Hematopoietic multipotent progenitor cell treated with erythropoietin and hydrocortisone succinate and interleukin-3 and kit ligand, for 8 days (in vitro differentiated cells): ENCODE results near the gene ABHD15.

Experiments used
- DNase-seq: peaks from one replicate; pipeline ENCODE4 v3.0.0-alpha.2; 2015

ABHD15 gene

DNA sequence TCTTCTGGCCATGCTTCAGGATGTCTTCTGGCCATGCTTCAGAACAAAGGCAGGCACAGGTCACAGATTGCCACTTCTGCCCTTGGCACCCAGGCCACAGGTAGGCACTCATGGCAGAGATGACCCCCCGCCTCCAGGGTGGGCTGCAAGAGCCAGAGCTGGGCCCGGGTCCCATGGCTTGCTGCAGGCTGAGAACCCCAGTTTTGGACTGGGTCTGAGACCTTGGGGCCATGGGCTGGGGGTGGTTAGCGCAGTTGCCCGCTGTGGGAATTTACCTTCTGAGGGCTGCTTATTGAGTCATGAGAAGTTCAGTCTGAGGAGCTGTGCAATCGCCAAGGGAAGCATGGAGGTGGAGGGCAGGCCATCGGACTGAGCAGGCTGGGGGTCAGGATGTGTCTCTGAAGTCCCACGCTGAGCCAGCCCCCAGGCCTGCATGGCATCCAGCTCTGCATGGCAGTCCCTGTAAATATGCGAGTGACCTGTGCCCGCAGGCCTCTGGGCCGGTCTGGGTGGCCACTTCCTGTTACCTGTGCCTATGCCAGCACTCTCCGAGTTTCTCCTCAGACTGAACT is 27.8 kb upstream of the ABHD15 start:
- no peak for DNase-seq

DNA sequence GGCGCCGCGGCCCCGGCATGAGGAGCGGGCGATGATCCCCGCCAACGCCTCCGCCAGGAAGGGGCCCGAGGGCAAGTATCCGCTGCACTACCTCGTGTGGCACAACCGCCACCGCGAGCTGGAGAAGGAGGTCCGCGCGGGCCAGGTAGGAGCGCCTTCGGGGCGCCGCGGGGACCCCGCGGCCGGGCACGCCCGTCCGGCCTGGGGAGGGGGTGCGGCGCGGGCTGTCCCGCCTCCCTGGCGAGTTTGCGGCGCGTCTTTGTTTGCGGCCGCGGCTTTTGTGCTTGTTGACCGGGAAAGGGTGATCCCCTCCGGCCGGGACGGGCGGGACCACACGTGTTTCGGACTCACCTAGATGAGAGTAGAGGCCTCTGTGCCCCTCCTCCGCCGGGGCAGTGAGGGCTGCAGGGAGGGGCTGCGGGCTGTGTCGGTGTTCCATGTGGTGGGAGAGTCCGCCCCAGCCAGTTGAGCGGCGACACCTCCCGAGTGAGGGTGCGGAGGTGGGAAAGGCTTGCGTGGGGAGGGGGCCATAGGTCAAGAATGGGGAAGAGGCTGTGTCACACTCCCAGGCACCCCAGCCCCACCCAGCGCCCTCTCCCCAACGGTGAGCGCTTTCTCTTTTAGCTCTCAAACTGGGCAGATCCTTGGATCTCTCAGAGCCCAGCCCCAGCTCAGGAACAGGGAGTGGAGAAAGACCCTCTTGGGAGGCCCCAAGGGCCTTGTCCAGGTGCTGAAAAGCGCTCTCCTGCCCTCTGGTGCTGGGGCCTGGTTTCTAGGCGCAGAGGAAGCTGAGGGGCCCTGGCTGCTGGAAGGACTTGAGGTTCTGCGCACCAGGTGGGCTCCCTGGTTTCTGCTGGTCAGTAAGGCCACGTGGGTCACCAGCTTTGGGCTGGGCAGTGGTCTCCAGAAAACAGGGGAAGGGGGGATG is 27.0 kb upstream of the ABHD15 start:
- no peak for DNase-seq

DNA sequence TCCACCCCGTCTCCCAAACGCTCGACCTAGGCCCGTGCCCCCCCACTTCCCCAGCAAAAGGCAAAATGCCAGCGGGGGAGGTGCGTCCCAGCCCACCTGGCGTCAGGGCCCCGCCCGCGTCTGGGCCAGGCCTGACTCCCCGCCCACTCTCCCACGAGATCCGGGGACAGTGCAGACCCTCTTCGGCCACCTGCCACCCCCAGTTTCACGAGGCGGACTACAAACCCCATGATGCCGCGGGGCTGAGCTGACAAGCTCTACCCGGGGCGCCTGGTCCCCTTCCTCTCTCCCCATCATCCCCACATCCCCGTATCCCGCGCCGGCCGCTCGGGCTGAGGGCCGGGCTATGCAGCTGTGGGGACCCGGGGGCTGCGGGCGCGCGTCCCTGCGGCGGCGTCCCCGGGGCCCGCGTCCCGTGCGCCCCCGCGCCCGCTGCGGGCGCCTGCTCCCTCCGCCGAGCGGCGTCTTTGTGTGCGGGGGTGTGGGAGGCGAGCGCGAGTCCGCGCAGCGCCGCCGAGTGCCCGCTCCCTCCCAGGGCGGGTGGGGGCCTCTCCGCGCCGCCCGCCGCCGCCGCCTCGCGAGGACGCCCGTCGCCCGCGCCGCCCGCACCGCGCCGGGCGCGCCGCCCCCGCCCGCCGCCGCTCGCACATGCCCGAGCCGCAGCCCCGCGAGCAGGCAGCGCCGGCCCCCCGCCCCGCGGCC is 26.2 kb upstream of the ABHD15 start, which contains the start of gene ANKRD13B:
TSS of gene ANKRD13B (plus strand) at position 283 of the 702 bp plus-strand sequence. CDS start 490 bp downstream, outside the sequence.
- no peak for DNase-seq

DNA sequence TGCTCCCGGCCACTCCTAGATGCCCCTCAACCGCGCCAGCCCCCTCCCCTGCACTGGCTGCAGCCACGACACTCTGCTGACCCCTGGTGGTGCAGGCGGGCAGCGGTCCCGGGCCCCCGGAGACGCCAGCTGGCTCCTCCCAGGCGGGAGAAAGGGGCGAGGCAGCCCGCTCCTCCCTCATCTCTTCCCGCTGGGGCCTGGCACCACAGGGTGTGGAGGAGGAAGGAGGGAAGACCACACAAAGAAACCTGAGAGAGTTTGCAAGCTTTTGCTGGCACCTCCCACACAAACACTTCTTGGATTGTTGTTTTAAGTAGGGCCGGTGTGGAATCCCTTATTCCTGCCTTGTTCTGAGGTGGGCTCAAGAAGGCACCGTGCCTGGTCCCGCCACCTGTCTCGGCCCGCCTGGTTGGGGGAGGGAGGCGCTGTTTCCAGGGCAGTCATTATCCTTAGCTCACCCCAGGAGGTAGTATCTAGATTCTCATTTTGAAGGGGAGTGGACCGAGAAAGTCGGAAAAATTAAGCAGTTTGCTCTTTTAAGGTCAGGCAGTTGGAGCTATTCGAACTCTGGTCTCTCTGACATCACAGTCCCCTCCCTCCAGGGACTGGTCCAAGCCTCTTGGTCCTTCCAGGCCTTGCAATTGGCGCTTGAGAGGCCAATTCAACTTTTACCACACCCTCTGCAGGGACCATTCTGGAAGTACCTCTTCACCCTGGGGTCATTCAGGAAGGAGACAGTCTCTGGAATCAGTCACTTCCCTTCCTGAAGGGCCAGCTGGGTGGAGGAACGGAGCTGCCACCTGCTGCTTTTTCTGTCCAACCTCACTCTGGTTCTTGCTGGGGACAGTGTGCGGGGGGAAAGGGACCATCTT is 25.1 kb upstream of the ABHD15 start:
- peak; percentile 80 for DNase-seq

DNA sequence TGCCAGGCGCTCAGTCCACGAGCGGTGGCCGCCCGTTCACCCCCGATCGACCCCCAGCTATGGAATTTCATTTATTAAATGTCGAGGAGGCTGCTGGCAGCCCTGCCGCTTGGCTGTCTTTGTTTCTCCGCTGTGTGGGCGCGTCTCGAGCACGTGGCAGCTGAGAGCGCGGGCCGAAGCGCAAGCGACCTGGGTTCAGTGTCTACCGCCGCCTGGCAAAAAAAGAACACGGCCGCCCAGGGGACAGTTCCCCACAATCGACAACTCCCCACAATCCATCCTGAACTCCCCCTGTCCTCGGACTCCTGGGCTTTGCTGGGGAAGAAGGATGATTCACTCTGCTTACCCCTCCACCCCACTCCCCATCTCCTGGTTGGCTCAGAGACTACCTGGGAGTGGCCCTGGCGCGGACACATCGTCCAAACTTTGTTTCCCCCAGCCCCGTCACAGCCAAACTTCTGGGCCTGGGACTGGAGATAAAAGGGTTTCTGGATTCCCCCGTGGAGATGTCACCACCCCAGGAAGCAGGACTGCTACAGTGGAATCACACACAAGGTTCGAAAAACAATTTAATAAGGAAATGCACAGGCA is 24.4 kb upstream of the ABHD15 start:
- peak; percentile 51 for DNase-seq

DNA sequence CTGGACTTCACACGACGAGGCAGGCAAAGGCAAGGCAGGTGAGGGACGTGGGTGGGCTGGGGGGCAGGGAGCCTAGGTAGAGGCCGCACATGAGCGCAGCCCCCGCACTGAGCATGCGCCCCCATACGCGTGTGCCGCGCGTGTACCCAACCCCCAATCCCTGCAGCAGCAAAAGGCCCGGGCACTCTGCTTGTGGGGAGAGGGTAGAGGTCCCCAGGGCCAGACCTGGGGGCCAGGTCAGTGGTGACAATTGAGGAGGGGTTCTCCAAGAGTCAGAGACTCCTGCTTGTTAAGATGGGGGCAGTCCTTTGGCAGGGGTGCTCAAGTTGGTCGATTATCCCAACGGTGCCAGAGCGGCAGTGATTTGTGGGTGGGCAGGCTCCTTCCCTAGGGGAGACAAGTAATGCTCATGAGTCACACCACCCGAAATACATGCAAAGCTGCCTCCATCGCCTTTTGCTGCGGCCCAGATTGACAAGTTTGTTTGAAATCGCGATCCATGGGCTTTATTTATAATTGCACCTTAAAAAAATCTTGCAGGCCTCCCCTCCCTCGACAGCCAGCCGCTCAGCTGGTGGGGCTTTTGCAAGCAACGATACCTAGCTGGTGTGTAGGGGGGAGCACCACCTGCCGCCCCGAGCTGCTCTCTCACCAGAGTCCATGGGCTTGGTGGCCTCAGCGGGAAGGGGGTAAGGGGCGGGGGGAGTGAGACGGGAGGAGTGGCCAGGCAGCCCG is 23.7 kb upstream of the ABHD15 start:
- peak; percentile 16 for DNase-seq

DNA sequence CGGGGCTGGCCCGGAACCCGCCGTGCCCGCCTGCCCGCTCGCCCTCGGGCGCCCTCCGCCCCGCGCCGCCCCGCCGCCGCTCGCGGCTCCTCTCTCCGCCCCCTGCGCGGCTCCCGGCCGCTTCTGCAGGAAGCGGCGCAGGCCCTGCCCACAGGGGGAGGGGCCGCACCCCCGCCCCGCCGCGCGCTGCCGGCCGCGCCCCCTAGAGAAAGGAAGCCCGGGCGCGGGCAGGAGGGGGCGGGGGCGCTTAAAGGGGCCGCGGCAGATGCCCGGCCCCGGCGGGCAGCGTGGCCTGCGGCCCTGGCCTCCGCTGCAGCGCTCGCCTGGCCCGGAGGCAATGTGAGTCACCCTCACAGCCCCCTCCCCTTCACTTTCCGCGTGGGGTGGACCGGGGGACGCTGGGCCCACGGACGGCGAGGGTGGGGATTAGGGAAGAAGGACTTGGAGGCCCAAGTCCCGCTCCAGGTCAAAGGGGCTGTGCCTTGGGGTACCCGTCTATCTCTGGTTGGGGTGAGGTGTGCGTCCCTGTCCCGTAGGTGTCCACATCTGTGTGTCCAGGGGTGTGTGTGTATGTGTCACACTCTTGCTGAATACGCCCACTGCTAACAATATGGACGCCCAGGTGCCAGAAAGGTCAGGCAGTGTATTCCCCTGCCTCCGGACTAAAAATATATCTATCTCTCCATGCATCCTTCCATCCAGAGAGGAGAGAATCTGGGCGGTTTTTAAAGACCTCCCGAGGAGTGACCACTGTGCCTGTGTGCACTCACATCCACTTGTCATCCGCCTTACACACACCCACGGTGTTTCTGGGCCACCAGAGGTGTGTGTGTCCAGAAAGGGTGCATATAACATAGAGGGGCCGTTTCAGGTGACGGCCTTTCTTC is 22.9 kb upstream of the ABHD15 start, which contains the start of gene GIT1:
TSS of gene GIT1 (minus strand) at position 125 of the 887 bp plus-strand sequence. CDS start 270 bp downstream, outside the sequence.
- DNase-seq, result peak; percentile 80

DNA sequence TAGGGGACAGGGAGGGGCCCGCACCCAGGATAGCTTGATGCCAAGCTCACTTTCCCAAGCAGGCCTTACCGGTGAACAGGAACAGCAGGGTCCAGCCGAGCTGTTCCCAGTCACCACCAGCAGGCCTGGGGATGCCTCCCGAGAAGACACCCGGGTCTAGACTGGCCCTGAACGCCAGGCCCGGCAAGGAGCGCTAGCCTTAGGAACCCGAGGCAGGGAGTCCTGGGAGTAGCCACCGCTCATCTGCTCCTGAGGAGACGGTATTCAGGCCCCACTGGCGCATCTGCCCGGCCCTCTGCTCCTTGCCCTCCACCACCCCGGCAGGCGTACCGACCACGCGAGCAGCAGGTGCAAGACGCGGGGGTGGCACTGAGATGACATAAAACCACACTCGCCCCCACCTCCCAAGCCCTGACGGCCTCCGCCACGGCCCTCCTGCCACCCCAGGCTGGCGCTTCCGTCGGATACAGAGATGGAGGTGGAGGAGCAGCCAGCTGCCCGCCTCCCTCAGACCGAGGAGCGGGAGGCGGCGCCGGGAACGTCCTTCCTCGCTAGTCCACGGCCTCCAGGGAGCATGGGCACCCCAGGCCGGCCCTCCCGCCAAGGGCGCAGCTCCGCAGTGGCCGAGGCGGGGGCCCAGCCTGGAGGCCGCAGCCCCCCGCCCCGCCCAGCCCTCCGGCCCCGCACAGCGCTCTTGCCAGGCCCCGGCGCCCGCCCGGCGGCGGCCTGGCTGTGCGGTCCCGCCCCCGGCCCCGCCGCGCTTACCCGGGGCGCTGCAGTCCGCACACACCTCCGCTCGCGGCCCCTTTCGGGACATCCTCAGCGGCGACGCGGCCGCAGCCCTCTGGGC is 21.9 kb upstream of the ABHD15 start:
- peak; percentile 25 for DNase-seq

DNA sequence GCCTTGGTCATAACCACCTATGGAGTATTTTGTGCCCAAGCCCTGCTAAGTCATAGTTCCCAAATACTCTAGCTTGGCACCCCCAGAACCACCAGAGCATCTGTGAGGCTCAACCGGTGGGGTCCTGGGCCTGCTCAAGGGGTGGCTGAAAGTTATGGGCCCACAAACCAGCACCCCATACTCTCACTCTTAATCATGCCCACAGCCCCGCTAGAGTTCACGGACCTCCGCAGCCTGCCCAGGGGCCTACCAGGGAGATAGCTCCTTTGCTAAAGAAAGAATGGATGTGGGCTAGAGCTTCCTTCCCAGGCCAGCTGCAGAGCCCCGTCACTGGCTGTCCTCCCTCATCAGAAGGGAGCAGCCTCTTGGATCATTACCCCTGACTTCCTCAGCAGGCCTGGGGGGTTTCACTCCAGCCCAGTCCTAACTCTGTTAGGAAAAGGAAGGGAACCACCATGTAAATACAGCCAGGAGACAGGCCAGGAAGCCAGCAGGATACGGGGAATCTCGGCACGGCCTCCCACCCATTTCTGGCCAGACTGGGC is 21.3 kb upstream of the ABHD15 start:
- no peak for DNase-seq

DNA sequence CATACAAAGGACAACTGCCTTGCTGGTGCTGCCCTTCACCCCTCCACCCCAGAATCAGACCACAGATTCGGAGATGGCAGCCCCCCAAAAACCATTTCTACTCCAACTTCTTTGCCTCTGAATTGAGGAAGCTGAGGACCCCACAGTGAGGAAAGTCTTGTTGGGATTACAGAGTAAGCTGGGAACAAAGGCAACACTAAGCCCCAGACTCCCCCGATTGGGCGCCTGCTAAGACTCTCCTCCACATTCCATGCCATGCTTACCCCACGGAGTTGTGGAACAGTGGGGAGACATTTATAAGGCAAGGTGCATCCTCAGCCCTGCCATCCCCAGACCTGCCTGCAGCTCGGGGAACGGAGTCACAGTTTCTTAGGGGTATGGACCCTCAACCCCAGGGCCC is 20.8 kb upstream of the ABHD15 start:
- DNase-seq, result no peak

DNA sequence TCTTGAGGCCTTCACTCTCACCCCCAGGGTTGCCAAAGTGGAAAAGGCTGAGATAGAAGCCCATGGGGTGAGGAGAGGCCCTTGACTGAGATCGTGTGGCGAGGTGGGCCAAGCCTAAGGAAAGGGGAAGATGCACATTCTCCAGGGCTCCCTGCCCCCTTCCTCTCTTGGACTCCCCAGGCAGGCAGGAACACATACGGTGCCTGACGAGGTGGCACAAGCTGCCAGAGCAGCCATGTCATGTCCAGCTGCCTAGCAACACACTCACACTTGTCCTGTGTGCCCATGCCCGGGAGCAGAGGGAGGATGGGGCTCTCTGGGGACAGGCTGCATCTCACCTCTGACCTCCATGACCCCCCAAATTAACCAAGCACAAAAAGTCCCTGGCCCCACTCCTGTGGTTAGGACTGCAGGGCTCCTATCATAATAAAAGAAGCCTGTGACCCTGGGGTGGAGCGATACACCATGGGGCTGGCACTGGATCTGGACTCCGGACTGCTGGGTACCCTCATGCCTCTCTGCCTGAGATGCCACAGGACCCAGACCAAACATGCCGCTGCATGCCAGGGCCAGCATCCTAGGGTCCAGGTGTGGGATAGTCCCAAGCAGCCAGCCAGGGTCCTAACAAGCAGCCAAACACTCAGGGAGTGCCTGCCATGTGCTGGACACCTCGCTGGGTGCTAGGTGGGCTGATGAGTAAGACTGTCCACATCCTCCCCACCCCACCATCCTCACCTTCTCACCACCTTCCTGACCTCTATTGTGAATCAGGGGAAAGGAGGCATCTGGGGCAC is 20.0 kb upstream of the ABHD15 start:
- no peak for DNase-seq

DNA sequence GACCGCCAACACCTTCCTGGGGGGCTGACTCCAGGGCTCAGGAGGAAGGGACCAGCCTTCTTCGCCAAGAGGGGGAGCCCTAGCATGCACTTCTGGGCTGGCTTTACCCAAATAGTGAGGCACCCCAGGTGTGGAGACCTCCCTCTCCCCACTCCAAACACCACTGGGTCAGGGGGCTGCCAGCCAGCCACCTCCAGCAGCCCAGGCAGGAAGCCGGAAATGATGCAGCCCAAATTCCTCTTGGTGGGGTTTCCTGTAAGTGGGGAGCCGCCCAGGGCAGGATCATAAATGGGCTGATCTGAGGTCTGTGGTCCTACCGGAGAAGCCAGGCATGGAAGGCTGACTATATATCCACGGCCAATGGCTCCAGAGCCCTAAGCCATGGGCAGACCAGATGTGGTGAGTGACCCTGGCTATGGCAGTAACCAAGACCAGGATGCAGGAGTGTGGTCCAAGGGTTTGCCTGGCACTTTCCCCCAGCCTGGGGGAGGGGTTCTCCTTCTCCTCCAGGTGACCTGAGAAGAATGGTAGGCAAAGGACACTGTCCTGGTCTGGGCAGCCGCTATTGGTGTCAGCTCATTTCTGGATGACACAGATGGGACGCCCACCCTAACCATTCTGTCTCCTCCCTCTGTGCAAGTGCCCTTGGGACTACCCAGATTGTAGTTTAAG is 18.4 kb upstream of the ABHD15 start:
- no peak for DNase-seq

DNA sequence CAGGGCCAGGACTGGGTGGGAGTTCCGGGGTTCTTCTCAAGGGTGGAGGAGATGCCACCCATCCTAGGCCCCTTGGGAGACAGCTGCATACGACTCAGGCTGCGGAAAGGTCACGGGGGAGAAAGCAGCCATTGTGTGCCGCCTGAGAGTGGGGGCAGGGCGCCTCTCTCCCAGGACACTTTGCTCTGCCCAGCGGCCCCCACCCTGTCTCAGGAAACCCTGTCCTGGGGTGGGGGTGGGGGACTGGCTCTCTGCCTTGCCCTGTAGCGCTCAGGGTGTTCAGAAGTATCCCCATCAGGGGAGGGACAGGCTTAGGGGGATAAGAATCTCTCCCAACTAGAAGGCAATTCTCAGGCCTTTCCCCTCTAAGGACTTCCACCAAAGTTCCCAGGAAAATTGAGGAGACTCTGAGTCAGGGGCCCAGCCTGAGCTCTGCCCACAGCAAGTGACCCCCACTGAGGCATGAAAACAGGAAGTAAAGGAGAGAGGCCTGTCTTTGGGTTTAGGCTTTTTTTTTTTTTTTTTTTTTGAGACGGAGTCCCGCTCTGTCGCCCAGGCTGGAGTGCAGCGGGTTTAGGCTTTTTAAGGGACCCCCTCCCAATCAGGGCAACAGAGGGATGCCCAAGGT is 17.7 kb upstream of the ABHD15 start:
- no peak for DNase-seq

DNA sequence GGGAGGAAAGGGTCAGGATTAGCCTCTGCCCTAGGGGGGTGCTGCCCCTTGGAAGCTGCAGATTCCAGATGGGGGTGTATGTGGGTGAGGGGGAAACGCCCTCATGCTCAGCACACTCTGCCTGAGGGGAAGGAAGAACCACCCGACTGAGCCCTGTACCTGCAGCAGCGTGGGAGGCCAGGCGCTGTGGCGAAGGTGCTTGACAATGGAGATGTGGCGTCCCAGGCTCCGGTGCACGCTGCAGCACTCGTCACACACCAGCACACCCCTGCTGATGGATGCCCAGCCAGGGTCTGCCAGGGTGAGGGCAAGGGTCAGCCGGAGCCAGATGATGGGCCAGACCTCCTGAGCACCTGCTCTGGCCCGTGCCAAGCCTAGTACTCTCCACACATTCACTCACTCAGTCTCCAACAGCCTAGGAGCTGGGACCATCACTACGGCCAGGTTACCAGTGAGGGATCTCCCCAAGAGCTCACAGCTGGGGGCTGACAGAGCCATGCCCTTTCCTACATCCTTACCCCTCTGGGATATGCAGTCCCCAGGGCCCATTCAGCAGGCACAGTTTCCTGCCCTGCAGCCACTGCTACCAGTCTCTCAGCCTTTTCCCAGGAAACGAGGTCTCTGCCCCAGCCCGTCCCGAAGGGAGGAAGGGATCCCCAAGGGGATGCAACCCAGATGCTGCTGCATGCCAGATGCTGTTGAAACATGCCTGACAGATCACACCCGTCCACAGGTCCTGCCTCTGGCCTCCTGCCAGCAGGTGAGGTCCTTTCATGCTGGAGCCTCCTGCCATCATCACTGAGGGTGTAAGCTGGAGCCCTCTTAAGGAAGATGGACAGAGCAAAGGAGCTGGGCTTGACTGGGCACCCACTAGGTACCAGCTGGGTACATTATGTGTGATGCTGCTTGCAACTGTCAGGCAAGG is 16.7 kb upstream of the ABHD15 start:
- DNase-seq, result no peak

DNA sequence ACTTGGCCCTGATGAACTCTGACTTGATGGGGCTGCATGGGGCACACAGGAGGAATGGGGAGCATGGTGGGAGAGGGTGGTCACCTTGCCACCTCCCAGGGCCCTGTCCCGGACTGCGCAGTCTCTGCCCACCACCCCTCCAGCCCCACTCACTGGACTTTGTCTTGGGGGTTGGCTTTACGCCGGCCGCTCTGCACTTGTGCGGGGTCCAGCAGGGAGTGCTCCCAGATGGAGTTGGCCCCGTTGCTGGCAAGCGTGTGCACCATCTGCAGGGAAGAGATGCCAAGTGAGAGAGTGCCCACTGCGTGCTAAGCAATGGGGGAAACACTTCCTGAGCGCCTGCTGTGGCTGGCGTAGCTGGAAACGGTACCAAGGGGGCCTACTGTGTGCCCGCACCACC is 15.9 kb upstream of the ABHD15 start:
- DNase-seq, result no peak

DNA sequence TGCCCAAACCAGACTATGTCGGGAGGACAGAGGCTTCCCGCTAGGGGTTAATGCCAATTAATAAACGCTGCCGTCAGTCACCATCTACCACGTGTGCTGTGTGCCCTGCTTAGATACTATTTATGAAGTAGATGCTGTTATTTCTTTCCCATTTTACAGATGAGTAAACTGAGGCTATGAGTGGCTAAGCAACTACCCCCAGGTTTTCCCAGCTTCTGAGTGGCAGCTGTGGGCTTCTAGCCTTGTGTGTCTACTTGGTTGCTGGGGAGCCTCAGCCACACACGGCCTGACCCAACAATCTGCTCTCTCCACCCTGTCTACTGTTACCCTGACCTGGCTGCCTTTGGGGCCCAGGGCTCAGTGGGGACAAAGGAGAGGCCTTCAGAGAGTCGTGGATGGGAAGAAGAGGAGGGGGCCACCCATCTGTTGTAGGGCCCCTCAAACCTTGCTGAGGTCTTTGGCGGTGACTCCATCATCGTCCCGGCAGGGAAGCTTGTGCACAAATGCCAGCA is 15.5 kb upstream of the ABHD15 start:
- DNase-seq, result no peak
